Thymus (tissue), 11 donors: Measurements from ENCODE around the gene PRADC1. TPM values are rescaled to one million over a fixed set of nuclear protein-coding genes. Genes with fewer than 3 reads are reported as not detected.

ENCODE experiments used
- DNase-seq, 9 donors: peaks; one replicate each; pipeline ENCODE4 v3.0.0-alpha.2; 2013; ENCODE audit warnings: low spot score in 9 of 9, low read depth in 6 of 9, missing footprints in 1 of 9
- H3K27ac ChIP-seq, 2 donors: one replicate each; pipeline ENCODE4 v1.5.1; 2013; ENCODE audit warnings: control low read depth in 1 of 2, low read depth in 1 of 2, low read length in 1 of 2, mild to moderate bottlenecking in 1 of 2, moderate library complexity in 1 of 2
- H3K27me3 ChIP-seq, 2 donors: one replicate each; pipeline ENCODE4 v1.5.1; 2013; ENCODE audit warnings: low read length in 1 of 2; ENCODE audit not compliant: control insufficient read depth in 2 of 2, insufficient read depth in 1 of 2
- H3K36me3 ChIP-seq, 2 donors: one replicate each; pipeline ENCODE4 v1.5.1; 2013; ENCODE audit warnings: low read length in 1 of 2, mild to moderate bottlenecking in 1 of 2, moderate library complexity in 1 of 2; ENCODE audit not compliant: control insufficient read depth in 2 of 2, insufficient read depth in 2 of 2
- H3K4me1 ChIP-seq, 2 donors: one replicate each; pipeline ENCODE4 v1.5.1; 2013; ENCODE audit warnings: low read length in 2 of 2; ENCODE audit not compliant: control insufficient read depth in 2 of 2, insufficient read depth in 2 of 2
- H3K4me3 ChIP-seq, 2 donors: one replicate each; pipeline ENCODE4 v1.5.1; 2013; ENCODE audit warnings: low read length in 2 of 2, control low read depth in 1 of 2, mild to moderate bottlenecking in 1 of 2
- H3K9me3 ChIP-seq, 2 donors: one replicate each; pipeline ENCODE4 v1.5.1; 2013; ENCODE audit warnings: low read length in 1 of 2, mild to moderate bottlenecking in 1 of 2; ENCODE audit not compliant: control insufficient read depth in 2 of 2, insufficient read depth in 1 of 2
- WGBS: extraction: QIAGEN DNeasy Blood & Tissue Kit; methylation state at CpG from one replicate; pipeline ENCODE4 v1.1.7; 2013; 5-methylcytosine and 5-hydroxymethylcytosine counted together
- polyA plus RNA-seq: library from polyadenylated mRNA; stranded (reverse); fragments of 200-250 nt; gene quantifications from one replicate; pipeline ENCODE4 v1.2.3, GENCODE V29; 2013
- total RNA-seq: library from RNA; stranded (reverse); fragments of 120-200 nt; gene quantifications from one replicate; pipeline ENCODE4 v1.2.4, GENCODE V29; 2013
- donor health status: healthy.

The PRADC1 gene
- total and polyA plus RNA-seq, 2 donors: 15.4 to 20.2 TPM

DNA sequence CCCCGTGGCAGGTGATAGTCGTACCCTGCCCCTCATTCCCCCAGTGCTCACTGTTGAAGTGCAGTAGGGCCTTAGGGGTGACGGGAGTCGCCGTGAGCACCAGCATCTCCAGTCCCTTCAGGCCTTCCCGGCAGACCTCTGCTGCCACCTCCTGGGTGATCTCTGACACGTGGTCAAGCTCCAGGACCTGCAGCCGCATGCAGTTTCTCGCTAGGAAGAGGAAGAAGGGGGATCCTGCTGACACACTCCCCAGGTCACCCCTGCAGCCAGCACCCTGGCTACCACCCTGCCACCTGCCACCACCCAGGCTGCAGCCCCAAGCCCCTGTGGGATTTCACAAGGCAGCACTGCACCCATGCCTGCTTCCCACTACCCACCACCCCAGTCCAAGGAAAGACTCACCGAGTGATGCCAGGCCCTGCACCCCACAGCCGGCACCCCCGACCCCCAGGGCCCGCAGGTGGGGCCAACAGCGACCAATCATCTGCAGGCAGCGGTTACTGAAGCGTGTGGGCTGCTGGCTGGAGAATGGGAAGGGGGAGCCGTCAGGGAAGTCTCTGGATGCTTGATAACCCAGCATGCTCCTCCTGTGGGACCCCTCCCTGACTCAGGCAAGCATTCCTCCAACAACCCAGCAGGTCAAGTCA lies 27.4 kb upstream of the PRADC1 start:
- no peak for DNase-seq
- 91% methylated on average over 17 of the region's 17 CpGs for WGBS
- H3K9me3 ChIP-seq: no peaks in the 10 kb centered on the region

DNA sequence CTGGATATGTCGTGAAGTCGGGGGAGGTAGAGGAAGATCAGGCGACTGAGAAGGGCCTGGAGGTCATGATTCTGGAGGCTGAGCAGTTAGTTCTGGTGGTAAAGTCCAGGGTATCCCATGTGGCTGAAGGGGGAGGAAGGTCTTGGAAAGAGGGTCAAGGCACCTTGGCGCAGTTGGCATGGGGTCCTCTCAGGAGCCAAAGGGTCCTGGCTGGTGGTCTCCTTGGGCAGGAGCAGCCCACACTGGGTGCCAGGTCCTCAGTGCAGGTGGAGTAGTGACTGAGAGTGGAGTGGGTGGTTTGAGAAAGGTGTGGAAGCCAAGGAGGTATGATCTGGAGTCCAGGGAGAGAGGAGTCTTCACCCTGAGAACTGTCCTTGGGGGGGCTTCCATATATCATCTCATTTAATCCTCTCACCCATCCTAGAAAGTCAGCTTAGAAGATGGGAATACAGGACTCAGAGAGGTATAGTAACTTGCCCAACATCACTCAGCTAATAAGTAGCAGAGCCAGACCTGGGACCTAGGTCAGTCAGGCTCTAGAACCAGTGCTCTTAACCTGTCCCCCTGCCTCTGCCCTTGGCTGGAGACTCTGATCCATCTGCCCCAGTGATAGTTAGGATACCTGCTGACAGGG lies 26.8 kb upstream of the PRADC1 start:
- no peak overlapping the region for H3K27ac ChIP-seq
- no peaks in the 10 kb centered on the region for H3K9me3 ChIP-seq
- no peak for DNase-seq
- H3K27me3 ChIP-seq: no peaks in the 10 kb centered on the region
- H3K36me3 ChIP-seq: peaks cover 28 to 37% of the 10 kb centered on the region in 2 donors
- no peaks in the 10 kb centered on the region for H3K4me1 ChIP-seq
- no peak overlapping the region for H3K4me3 ChIP-seq
- 84% methylated on average over 4 of the region's 4 CpGs for WGBS

More for the DNA sequence above, 27.4 kb upstream of the PRADC1 start:
- Histone ChIP-seq H3K4me1 (no peaks in the 10 kb centered on the region), H3K27ac (no peak overlapping the region), H3K27me3 (no peaks in the 10 kb centered on the region), H3K4me3 (no peak overlapping the region), H3K36me3 (peaks cover 21 to 32% of the 10 kb centered on the region in 2 donors)

DNA sequence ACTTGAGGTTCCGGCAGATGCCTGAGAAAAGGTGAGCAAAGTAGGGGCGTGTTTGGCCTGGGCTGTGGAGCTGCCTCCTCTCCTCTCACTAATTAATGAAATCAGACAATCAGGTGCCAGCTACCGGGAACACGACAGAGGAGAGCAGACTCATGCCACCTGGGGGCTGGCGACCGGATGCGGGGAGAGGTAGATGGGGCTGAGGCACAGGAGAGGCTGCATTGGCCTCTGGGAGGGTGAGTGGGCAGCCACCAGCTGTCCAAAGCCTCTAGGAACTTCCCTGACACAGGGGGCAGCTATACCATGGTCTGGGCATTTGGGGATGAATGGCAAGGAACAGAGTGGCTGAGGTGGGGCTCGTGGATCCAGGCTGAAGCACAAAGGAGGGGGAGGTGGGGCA lies 26.2 kb upstream of the PRADC1 start:
- Histone ChIP-seq H3K27me3 (no peaks in the 10 kb centered on the region), H3K4me3 (no peak overlapping the region), H3K4me1 (no peaks in the 10 kb centered on the region), H3K27ac (no peak overlapping the region), H3K9me3 (no peaks in the 10 kb centered on the region), H3K36me3 (peaks cover 30 to 40% of the 10 kb centered on the region in 2 donors)
- 98% methylated on average over 8 of the region's 8 CpGs for WGBS
- DNase-seq: no peak

DNA sequence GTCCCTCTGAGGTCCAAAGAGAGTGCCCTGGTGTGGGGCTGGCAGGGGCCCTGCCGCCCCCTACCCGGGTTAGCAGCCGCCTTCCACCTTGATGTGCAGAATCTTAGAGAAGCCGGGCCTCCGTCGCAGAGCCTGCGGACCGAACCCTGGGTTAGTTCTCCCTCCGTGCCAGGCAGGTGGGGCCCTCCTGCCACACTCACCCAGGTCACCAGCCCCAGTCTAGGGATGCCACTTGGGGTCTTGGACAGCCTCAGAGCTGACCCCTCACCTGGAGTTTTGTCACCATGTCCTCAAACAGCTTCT lies 25.8 kb upstream of the PRADC1 start:
- H3K27me3 ChIP-seq: no peaks in the 10 kb centered on the region
- no peak overlapping the region for H3K27ac ChIP-seq
- H3K4me1 ChIP-seq: no peaks in the 10 kb centered on the region
- no peak for DNase-seq
- peaks cover 33 to 40% of the 10 kb centered on the region in 2 donors for H3K36me3 ChIP-seq
- WGBS: 97% methylated on average over 9 of the region's 9 CpGs
- no peaks in the 10 kb centered on the region for H3K9me3 ChIP-seq
- H3K4me3 ChIP-seq: no peak overlapping the region

DNA sequence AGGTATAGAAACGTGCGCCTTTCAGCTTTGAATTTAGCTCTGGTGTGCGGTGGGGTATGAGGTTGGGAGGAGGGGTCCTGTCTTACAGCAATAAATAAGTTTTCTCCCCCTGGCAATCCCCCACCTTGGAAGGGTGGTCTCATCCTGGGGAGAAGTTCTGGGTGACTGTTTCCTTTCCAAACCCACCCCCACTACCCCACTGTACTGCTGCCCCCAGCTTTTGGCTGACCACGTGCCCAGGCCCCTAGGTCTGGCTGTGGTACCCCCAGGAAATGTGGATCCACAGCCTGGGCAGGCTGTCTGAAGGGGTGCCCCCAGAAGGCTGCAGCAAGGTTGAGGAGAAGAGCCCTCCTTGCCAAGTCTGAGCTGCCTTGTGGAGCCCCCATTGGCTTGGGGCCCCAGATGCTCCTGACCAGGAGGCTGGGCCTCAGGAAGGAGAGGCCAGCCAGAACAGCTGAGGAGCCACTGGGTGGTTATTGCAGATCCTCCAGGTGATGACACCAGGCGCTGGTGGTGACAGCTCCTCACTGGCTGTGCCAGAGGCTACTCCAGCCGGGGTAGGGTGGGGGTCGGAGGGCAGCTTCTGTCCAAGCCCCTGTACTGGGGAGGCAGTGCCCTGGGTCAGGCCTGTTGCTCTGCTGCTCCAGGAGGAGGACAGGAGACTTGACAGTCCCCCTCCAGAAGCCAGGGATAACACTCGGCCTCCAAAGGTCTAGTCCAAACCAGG lies 25.3 kb upstream of the PRADC1 start:
- Histone ChIP-seq H3K4me3 (no peak overlapping the region), H3K36me3 (peaks cover 38 to 40% of the 10 kb centered on the region in 2 donors), H3K9me3 (no peaks in the 10 kb centered on the region), H3K4me1 (no peaks in the 10 kb centered on the region), H3K27me3 (no peaks in the 10 kb centered on the region), H3K27ac (no peak overlapping the region)
- no peak for DNase-seq
- WGBS: 97% methylated on average over 8 of the region's 8 CpGs

DNA sequence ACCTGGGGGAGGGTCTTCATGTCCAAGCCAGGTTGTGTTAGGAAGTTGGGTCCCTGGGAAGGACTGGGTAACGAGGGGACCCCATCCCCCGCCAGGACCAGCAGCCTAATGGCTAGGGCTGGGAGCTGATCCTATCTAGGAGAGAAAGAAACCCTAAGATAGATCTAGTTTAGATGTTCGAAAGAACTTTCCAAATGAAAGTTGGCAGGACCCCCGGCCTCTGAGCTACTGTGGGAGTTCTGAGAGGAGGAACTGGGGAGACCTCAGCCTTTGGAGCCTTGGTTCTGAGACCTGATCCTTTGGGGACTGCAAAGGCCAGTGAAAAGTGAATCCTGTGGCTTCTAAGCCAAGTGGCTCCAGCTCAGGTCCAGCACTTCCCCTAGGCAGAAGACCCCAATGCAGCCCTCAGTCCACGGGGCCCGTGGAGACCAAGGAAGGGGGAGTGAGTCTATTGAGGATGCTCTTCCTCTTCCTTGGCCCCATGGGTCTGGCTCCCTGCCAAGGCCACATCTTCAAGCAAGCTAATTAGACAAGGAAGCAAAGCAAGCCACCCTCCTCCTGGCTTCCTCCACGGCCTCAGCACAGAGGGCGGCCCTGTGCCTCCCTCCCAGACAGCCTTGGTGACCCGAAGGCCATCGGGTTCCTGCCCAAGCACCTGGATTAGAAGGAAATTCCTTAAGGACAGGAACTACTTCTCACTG lies 24.5 kb upstream of the PRADC1 start:
- WGBS: 79% methylated on average over 10 of the region's 10 CpGs
- no peak overlapping the region for H3K27ac ChIP-seq
- H3K27me3 ChIP-seq: no peaks in the 10 kb centered on the region
- H3K36me3 ChIP-seq: peaks cover 46 to 48% of the 10 kb centered on the region in 2 donors
- H3K9me3 ChIP-seq: no peaks in the 10 kb centered on the region
- no peaks in the 10 kb centered on the region for H3K4me1 ChIP-seq
- no peak for DNase-seq
- no peak overlapping the region for H3K4me3 ChIP-seq

DNA sequence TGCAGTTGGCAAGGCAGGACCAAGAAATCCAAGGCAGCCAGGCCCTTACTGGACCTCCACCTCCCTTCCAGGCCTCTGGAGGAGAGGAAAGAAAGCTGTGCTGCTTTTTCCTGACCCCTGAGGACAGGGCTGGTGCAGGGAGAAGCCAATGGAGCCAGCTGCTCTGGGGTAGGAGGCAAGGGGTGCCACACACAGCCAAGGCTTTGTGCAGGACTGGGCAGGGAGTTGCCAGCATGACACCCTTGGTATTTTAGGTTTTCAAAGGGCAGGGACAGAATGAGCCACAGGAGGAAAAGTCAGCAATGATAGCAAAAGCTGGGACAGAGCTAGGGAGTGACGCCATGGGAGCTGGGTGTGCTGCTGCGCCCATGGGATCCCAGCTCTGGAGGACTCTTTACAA lies 24.0 kb upstream of the PRADC1 start:
- WGBS: 97% methylated on average over 2 of the region's 2 CpGs
- H3K27me3 ChIP-seq: no peaks in the 10 kb centered on the region
- no peak for DNase-seq

DNA sequence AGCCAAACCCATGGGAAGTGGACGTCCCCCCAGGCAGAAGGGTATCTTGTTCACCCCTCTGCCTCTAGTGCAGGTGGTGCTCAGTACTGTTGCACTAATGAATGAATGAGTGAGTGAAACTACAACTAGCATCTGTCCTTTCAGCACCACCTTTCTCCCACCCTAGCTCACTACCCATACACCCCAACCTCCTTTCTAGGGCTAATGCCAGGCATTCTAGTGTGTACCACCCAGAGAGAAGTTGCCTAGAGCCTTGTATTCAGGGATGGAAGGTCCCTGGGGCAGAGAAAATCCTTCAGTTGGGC lies 23.5 kb upstream of the PRADC1 start:
- Histone ChIP-seq H3K27me3 (no peaks in the 10 kb centered on the region), H3K36me3 (peaks cover 56 to 58% of the 10 kb centered on the region in 2 donors), H3K27ac (no peak overlapping the region), H3K9me3 (no peaks in the 10 kb centered on the region), H3K4me1 (no peaks in the 10 kb centered on the region), H3K4me3 (no peak overlapping the region)
- WGBS: 98% methylated on average over 1 of the region's 1 CpG
- no peak for DNase-seq

More for the DNA sequence above, 24.0 kb upstream of the PRADC1 start:
- H3K27ac ChIP-seq: no peak overlapping the region
- H3K4me1 ChIP-seq: no peaks in the 10 kb centered on the region
- H3K4me3 ChIP-seq: no peak overlapping the region
- peaks cover 51 to 53% of the 10 kb centered on the region in 2 donors for H3K36me3 ChIP-seq
- H3K9me3 ChIP-seq: no peaks in the 10 kb centered on the region
